OCI-LY3 (cell line): ENCODE data around the gene IGDCC3.

ENCODE experiments used
- H2AFZ ChIP-seq: fragments of 200-600, 300-600 bp; shearing (Covaris generic); 2 replicates; pipeline ENCODE4 v1.6.0; 2014; ENCODE audit warnings: antibody characterized with exemption, low read depth, low read length
- H3K27ac ChIP-seq: fragments of 200-600, 300-600 bp; sonication (generic); 2 replicates; pipeline ENCODE4 v1.5.1; 2014; ENCODE audit warnings: mild to moderate bottlenecking, low read length, moderate library complexity, mixed read lengths
- H3K27me3 ChIP-seq: fragments of 200-600, 300-600 bp; sonication (generic); 2 replicates; pipeline ENCODE4 v1.6.1; 2014; ENCODE audit warnings: low read depth, low read length, mixed read lengths
- H3K36me3 ChIP-seq: fragments of 200-600, 300-600 bp; sonication (generic); replicated peaks from 2 replicates; pipeline ENCODE3; 2014; ENCODE audit warnings: low read depth, low read length, mixed read lengths
- H3K4me1 ChIP-seq: fragments of 300-600, 200-600 bp; sonication (generic); 2 replicates; pipeline ENCODE4 v1.6.1; 2014; ENCODE audit warnings: low read length, mixed read lengths
- H3K4me2 ChIP-seq: fragments of 200-600, 300-600 bp; sonication (generic); 2 replicates; pipeline ENCODE4 v1.6.1; 2014; ENCODE audit warnings: low read length, mixed read lengths
- H3K4me3 ChIP-seq: fragments of 300-600, 200-600 bp; sonication (generic); 2 replicates; pipeline ENCODE4 v1.5.1; 2014; ENCODE audit warnings: antibody characterized with exemption, mild to moderate bottlenecking, low read length, moderate library complexity
- H3K79me2 ChIP-seq: fragments of 300-600, 200-600 bp; shearing (Covaris generic); 2 replicates; pipeline ENCODE4 v1.6.1; 2014; ENCODE audit warnings: mild to moderate bottlenecking, low read length, mixed read lengths
- H3K9ac ChIP-seq: fragments of 300-600, 200-600 bp; shearing (Covaris generic); 2 replicates; pipeline ENCODE4 v1.6.0; 2014; ENCODE audit warnings: mild to moderate bottlenecking, low read length, moderate library complexity
- H3K9me3 ChIP-seq: fragments of 200-600, 300-600 bp; shearing (Covaris generic); 2 replicates; pipeline ENCODE4 v1.6.1; 2014; ENCODE audit warnings: low read length, mixed read lengths; ENCODE audit not compliant: insufficient read depth
- H4K20me1 ChIP-seq: fragments of 200-600, 300-600 bp; sonication (generic); 2 replicates; pipeline ENCODE4 v1.6.1; 2016; ENCODE audit warnings: low read length, mixed read lengths; ENCODE audit not compliant: insufficient read depth
- CTCF ChIP-seq: fragments of 200-600, 300-600 bp; sonication (generic); IDR thresholded peaks from 2 replicates; pipeline ENCODE4 v1.5.1; 2014; ENCODE audit warnings: antibody characterized with exemption, low read length, low read depth
- EZH2phosphoT487 ChIP-seq: fragments of 200-600 bp; shearing (Covaris generic); IDR thresholded peaks from 2 replicates; pipeline ENCODE4 v1.6.1; 2018; ENCODE audit warnings: antibody characterized with exemption, mixed run types, low read depth

Gene IGDCC3

GRCh38 chr15:65381445-65382145 lies 3.8 kb upstream of the IGDCC3 start:
- Histone ChIP-seq H3K79me2 (no peaks in the 10 kb centered on the region), H3K4me3 (no peak overlapping the region), H3K36me3 (no peaks in the 10 kb centered on the region), H3K27me3 (peaks cover 34% of the 10 kb centered on the region), H2AFZ (no peak overlapping the region), H3K9me3 (no peaks in the 10 kb centered on the region), H3K9ac (no peak overlapping the region), H4K20me1 (no peaks in the 10 kb centered on the region), H3K4me1 (peaks cover 4% of the 10 kb centered on the region; the same call in 1 of the 2 replicates), H3K4me2 (no peak overlapping the region), H3K27ac (no peak overlapping the region)
- TF ChIP-seq CTCF, result no peak
- TF ChIP-seq EZH2phosphoT487, result no peak

- Histone ChIP-seq H3K27me3 (peaks cover 47% of the 10 kb centered on the region), H3K79me2 (no peaks in the 10 kb centered on the region), H3K36me3 (no peaks in the 10 kb centered on the region), H3K4me2 (no peak overlapping the region), H3K27ac (no peak overlapping the region), H3K9me3 (no peaks in the 10 kb centered on the region), H3K4me1 (peaks cover 4% of the 10 kb centered on the region; the same call in 1 of the 2 replicates), H3K9ac (no peak overlapping the region), H4K20me1 (no peaks in the 10 kb centered on the region), H2AFZ (no peak overlapping the region), H3K4me3 (no peak overlapping the region)
- TF ChIP-seq EZH2phosphoT487 (no peak), CTCF (no peak)
These were observed 2.2 kb upstream of the IGDCC3 start for GRCh38 chr15:65379986-65380385.

GRCh38 chr15:65377105-65377975 lies 462 bp downstream of the IGDCC3 start:
- no peaks in the 10 kb centered on the region for H3K79me2 ChIP-seq
- no peaks in the 10 kb centered on the region for H3K4me1 ChIP-seq
- TF ChIP-seq EZH2phosphoT487 (no peak), CTCF (no peak)
- H3K9me3 ChIP-seq, result no peaks in the 10 kb centered on the region
- H3K4me3 ChIP-seq, result no peak overlapping the region
- H3K27ac ChIP-seq, result no peak overlapping the region
- peaks cover 53% of the 10 kb centered on the region for H3K27me3 ChIP-seq
- H2AFZ ChIP-seq, result no peak overlapping the region
- no peak overlapping the region for H3K4me2 ChIP-seq
- no peak overlapping the region for H3K9ac ChIP-seq
- no peaks in the 10 kb centered on the region for H3K36me3 ChIP-seq
- H4K20me1 ChIP-seq, result no peaks in the 10 kb centered on the region

- TF ChIP-seq EZH2phosphoT487, result no peak
- TF ChIP-seq CTCF, result no peak
- Histone ChIP-seq H3K27me3 (peaks cover 48% of the 10 kb centered on the region), H3K27ac (no peak overlapping the region), H3K4me2 (no peak overlapping the region), H3K9me3 (no peaks in the 10 kb centered on the region), H3K4me1 (no peaks in the 10 kb centered on the region), H4K20me1 (no peaks in the 10 kb centered on the region), H3K79me2 (no peaks in the 10 kb centered on the region), H3K36me3 (no peaks in the 10 kb centered on the region), H2AFZ (no peak overlapping the region), H3K4me3 (no peak overlapping the region), H3K9ac (no peak overlapping the region)
These were observed 1.1 kb downstream of the IGDCC3 start for GRCh38 chr15:65376767-65377104.
